ENCODE data around the gene IL21.

IL21 gene

GRCh38 chr4:122633211-122633610, 12.3 kb upstream of the IL21 start:
- H3K4me3 ChIP-seq (ENCODE audit: low read depth, low read length) = no peak overlapping the region
- no peak for TF ChIP-seq CTCF (IDR thresholded peaks at IDR 0.05; ENCODE audit: borderline replicate concordance, insufficient read depth, low read depth, low read length)

- TF ChIP-seq CTCF (IDR thresholded peaks at IDR 0.05; ENCODE audit: borderline replicate concordance, insufficient read depth, low read depth, low read length) = no peak
These were observed 11.7 kb upstream of the IL21 start for GRCh38 chr4:122632396-122633143.

GRCh38 chr4:122625156-122625555, 4.3 kb upstream of the IL21 start:
- no peak for TF ChIP-seq CTCF (IDR thresholded peaks at IDR 0.05; ENCODE audit: borderline replicate concordance, insufficient read depth, low read depth, low read length)
- no peak overlapping the region for H3K4me3 ChIP-seq (ENCODE audit: low read depth, low read length)

More at GRCh38 chr4:122632396-122633143, 11.7 kb upstream of the IL21 start:
- no peak overlapping the region for H3K4me3 ChIP-seq (ENCODE audit: low read depth, low read length)

- no peak overlapping the region for H3K4me3 ChIP-seq (ENCODE audit: low read depth, low read length)
- TF ChIP-seq CTCF (IDR thresholded peaks at IDR 0.05; ENCODE audit: borderline replicate concordance, insufficient read depth, low read depth, low read length) = no peak
These were observed 3.3 kb upstream of the IL21 start for GRCh38 chr4:122624205-122624604.

- TF ChIP-seq CTCF (IDR thresholded peaks at IDR 0.05; ENCODE audit: borderline replicate concordance, insufficient read depth, low read depth, low read length) = no peak
- no peak overlapping the region for H3K4me3 ChIP-seq (ENCODE audit: low read depth, low read length)
These were observed 2.8 kb upstream of the IL21 start for GRCh38 chr4:122623637-122624166.

GRCh38 chr4:122622400-122622799, 1.5 kb upstream of the IL21 start:
- no peak overlapping the region for H3K4me3 ChIP-seq (ENCODE audit: low read depth, low read length)
- no peak for TF ChIP-seq CTCF (IDR thresholded peaks at IDR 0.05; ENCODE audit: borderline replicate concordance, insufficient read depth, low read depth, low read length)

GRCh38 chr4:122619611-122620010, 1.3 kb downstream of the IL21 start:
- H3K4me3 ChIP-seq (ENCODE audit: low read depth, low read length) = no peak overlapping the region
- no peak for TF ChIP-seq CTCF (IDR thresholded peaks at IDR 0.05; ENCODE audit: borderline replicate concordance, insufficient read depth, low read depth, low read length)
